CD4-positive, alpha-beta T cell treated with Interleukin-17A for 1 hour (primary cell): ENCODE measurements around the gene HIKESHI.
"Not testable (repeated sequence)": the region's sequence is repeated elsewhere in the genome, so short reads cannot be mapped to it uniquely, and the experiment has no call there.

ENCODE experiments used
- DNase-seq: peaks from one replicate; pipeline ENCODE4 v3.0.0-alpha.2; 2020

Gene HIKESHI

GRCh38 chr11:86294026-86294425 lies 8.0 kb upstream of the HIKESHI start:
- DNase-seq = no peak

GRCh38 chr11:86301742-86302091 lies 323 bp upstream of the HIKESHI start:
- no peak for DNase-seq

GRCh38 chr11:86303257-86303656 lies 1.2 kb downstream of the HIKESHI start:
- DNase-seq = no peak

GRCh38 chr11:86308710-86309109 lies 6.7 kb downstream of the HIKESHI start:
- not testable (repeated sequence) for DNase-seq

- DNase-seq = no peak
Observed at GRCh38 chr11:86313793-86314192, 11.8 kb downstream of the HIKESHI start.

- no peak for DNase-seq
Observed at GRCh38 chr11:86314636-86315035, 12.6 kb downstream of the HIKESHI start.

- DNase-seq = no peak
Observed at GRCh38 chr11:86335131-86335767, 33.2 kb downstream of the HIKESHI start.

GRCh38 chr11:86337227-86337626 lies 35.2 kb downstream of the HIKESHI start:
- DNase-seq = no peak

- no peak for DNase-seq
Observed at GRCh38 chr11:86341382-86341781, 39.3 kb downstream of the HIKESHI start.

- DNase-seq = no peak
Observed at GRCh38 chr11:86346513-86346912, 44.5 kb downstream of the HIKESHI start.

GRCh38 chr11:86355256-86355655 lies 53.2 kb downstream of the HIKESHI start:
- no peak for DNase-seq

- not testable (repeated sequence) for DNase-seq
Observed at GRCh38 chr11:86357412-86357811, 55.4 kb downstream of the HIKESHI start.

- DNase-seq = no peak
Observed at GRCh38 chr11:86358720-86359119, 56.7 kb downstream of the HIKESHI start.

GRCh38 chr11:86360775-86361395 lies 58.8 kb downstream of the HIKESHI start:
- no peak for DNase-seq

- DNase-seq = no peak
Observed at GRCh38 chr11:86363424-86363823, 61.4 kb downstream of the HIKESHI start.

- no peak for DNase-seq
Observed at GRCh38 chr11:86365546-86365945, 63.5 kb downstream of the HIKESHI start.

- no peak for DNase-seq
Observed at GRCh38 chr11:86369668-86370067, 67.6 kb downstream of the HIKESHI start.

GRCh38 chr11:86370171-86370570 lies 68.1 kb downstream of the HIKESHI start:
- DNase-seq = no peak

- DNase-seq = no peak
Observed at GRCh38 chr11:86370922-86371594, 69.0 kb downstream of the HIKESHI start.

- DNase-seq = no peak
Observed at GRCh38 chr11:86372041-86372440, 70.0 kb downstream of the HIKESHI start.

GRCh38 chr11:86372586-86372985 lies 70.5 kb downstream of the HIKESHI start:
- DNase-seq = no peak

- DNase-seq = no peak
Observed at GRCh38 chr11:86374069-86374468, 72.0 kb downstream of the HIKESHI start.

GRCh38 chr11:86374586-86374985 lies 72.5 kb downstream of the HIKESHI start, which contains the start of gene CCDC81:
Gene CCDC81, plus strand, starts transcription at chr11:86374887. Its CDS starts 277 bp downstream, at chr11:86375164.
- DNase-seq = no peak

GRCh38 chr11:86377972-86378371 lies 75.9 kb downstream of the HIKESHI start:
- DNase-seq = no peak
